C4-2B (cell line): ENCODE measurements around the gene MROH2B.

Experiments used
- CTCF ChIP-seq: fragments of 450-650 bp; conservative IDR thresholded peaks from 2 replicates; pipeline ENCODE4 v1.5.1; 2017; ENCODE audit warnings: mild to moderate bottlenecking
- ZFX ChIP-seq: fragments of 450-650 bp; IDR thresholded peaks from 2 replicates; pipeline ENCODE4 v1.6.1; 2017

GRCh38 chr5:41032973-41033372 is 38.2 kb downstream of the MROH2B start:
- no peak for TF ChIP-seq CTCF
- no peak for TF ChIP-seq ZFX
